Chondrocyte (in vitro differentiated cells): ENCODE data around the gene MICAL3. TPM values are rescaled to one million over a fixed set of nuclear protein-coding genes. Genes with fewer than 3 reads are reported as not detected.

ENCODE experiments used
- DNase-seq: peaks from one replicate; pipeline ENCODE4 v3.0.0; 2021; ENCODE audit warnings: mixed read lengths, low spot score
- H3K27ac Mint-ChIP-seq: one replicate; pipeline ENCODE4 v1.8.0; 2021; ENCODE audit warnings: mild to moderate bottlenecking, moderate library complexity, mixed read lengths; ENCODE audit not compliant: unreplicated experiment
- H3K27me3 Mint-ChIP-seq: 2 replicates; pipeline ENCODE4 v1.8.0; 2021; ENCODE audit warnings: low read depth, mixed read lengths
- H3K36me3 Mint-ChIP-seq: 2 replicates; pipeline ENCODE4 v1.8.0; 2021; ENCODE audit warnings: low read depth, mixed read lengths
- H3K4me1 Mint-ChIP-seq: 2 replicates; pipeline ENCODE4 v1.8.0; 2021; ENCODE audit warnings: low read depth, mild to moderate bottlenecking, mixed read lengths
- H3K4me3 Mint-ChIP-seq: one replicate; pipeline ENCODE4 v1.8.0; 2021; ENCODE audit warnings: mild to moderate bottlenecking, moderate library complexity, mixed read lengths; ENCODE audit not compliant: unreplicated experiment
- H3K9me3 Mint-ChIP-seq: 2 replicates; pipeline ENCODE4 v1.8.0; 2021; ENCODE audit warnings: low read depth, mixed read lengths
- CTCF ChIP-seq: fragments of 200-600 bp; sonication (generic); IDR thresholded peaks from 2 replicates; pipeline ENCODE4 v1.5.0; 2021; ENCODE audit warnings: antibody characterized with exemption, mild to moderate bottlenecking, moderate library complexity
- total RNA-seq: library from RNA; stranded (reverse); gene quantifications from 3 replicates; pipeline ENCODE4 v1.2.1, GENCODE V29; 2021

The MICAL3 gene
- total RNA-seq, 1 donor from 2014 or later, result 68.2 TPM

- Mint-ChIP-seq H3K4me1 (peaks cover 16% of the 10 kb centered on the region), H3K27me3 (no peaks in the 10 kb centered on the region), H3K9me3 (no peaks in the 10 kb centered on the region), H3K36me3 (no peaks in the 10 kb centered on the region), H3K27ac (no peak overlapping the region), H3K4me3 (no peak overlapping the region)
- DNase-seq, result no peak
- no peak for TF ChIP-seq CTCF
Measured at GRCh38 chr22:17786435-17787161, 237.8 kb downstream of the MICAL3 start.

- Mint-ChIP-seq H3K36me3 (no peaks in the 10 kb centered on the region), H3K9me3 (no peaks in the 10 kb centered on the region), H3K27me3 (no peaks in the 10 kb centered on the region), H3K4me3 (no peak overlapping the region), H3K27ac (no peak overlapping the region), H3K4me1 (peaks cover 22% of the 10 kb centered on the region)
- peak; percentile 70 for TF ChIP-seq CTCF
- no peak for DNase-seq
Measured at GRCh38 chr22:17785185-17786184, 238.9 kb downstream of the MICAL3 start.

GRCh38 chr22:17784776-17785175 lies 239.6 kb downstream of the MICAL3 start:
- no peak overlapping the region for H3K4me3 Mint-ChIP-seq
- TF ChIP-seq CTCF, result no peak
- no peaks in the 10 kb centered on the region for H3K9me3 Mint-ChIP-seq
- DNase-seq, result no peak
- no peak overlapping the region for H3K27ac Mint-ChIP-seq
- no peaks in the 10 kb centered on the region for H3K36me3 Mint-ChIP-seq
- H3K4me1 Mint-ChIP-seq, result peaks cover 22% of the 10 kb centered on the region
- no peaks in the 10 kb centered on the region for H3K27me3 Mint-ChIP-seq

- H3K4me3 Mint-ChIP-seq, result no peak overlapping the region
- H3K4me1 Mint-ChIP-seq, result peaks cover 22% of the 10 kb centered on the region
- H3K27ac Mint-ChIP-seq, result no peak overlapping the region
- H3K27me3 Mint-ChIP-seq, result no peaks in the 10 kb centered on the region
- no peak for DNase-seq
- no peaks in the 10 kb centered on the region for H3K36me3 Mint-ChIP-seq
- TF ChIP-seq CTCF, result no peak
- no peaks in the 10 kb centered on the region for H3K9me3 Mint-ChIP-seq
Measured at GRCh38 chr22:17783773-17784480, 240.4 kb downstream of the MICAL3 start.

GRCh38 chr22:17783312-17783711 lies 241.0 kb downstream of the MICAL3 start:
- no peaks in the 10 kb centered on the region for H3K27me3 Mint-ChIP-seq
- TF ChIP-seq CTCF, result no peak
- H3K4me1 Mint-ChIP-seq, result peaks cover 22% of the 10 kb centered on the region
- no peaks in the 10 kb centered on the region for H3K36me3 Mint-ChIP-seq
- H3K4me3 Mint-ChIP-seq, result no peak overlapping the region
- H3K27ac Mint-ChIP-seq, result no peak overlapping the region
- no peaks in the 10 kb centered on the region for H3K9me3 Mint-ChIP-seq
- no peak for DNase-seq
